AG20443 (cell line): ENCODE measurements around the gene LRP3.
"Not testable (repeated sequence)": the region's sequence is repeated elsewhere in the genome, so short reads cannot be mapped to it uniquely, and the experiment has no call there.

Experiments
- DNase-seq: peaks from one replicate; pipeline ENCODE4 v3.0.0; 2012; ENCODE audit warnings: low spot score, mixed read lengths

The LRP3 gene

DNA sequence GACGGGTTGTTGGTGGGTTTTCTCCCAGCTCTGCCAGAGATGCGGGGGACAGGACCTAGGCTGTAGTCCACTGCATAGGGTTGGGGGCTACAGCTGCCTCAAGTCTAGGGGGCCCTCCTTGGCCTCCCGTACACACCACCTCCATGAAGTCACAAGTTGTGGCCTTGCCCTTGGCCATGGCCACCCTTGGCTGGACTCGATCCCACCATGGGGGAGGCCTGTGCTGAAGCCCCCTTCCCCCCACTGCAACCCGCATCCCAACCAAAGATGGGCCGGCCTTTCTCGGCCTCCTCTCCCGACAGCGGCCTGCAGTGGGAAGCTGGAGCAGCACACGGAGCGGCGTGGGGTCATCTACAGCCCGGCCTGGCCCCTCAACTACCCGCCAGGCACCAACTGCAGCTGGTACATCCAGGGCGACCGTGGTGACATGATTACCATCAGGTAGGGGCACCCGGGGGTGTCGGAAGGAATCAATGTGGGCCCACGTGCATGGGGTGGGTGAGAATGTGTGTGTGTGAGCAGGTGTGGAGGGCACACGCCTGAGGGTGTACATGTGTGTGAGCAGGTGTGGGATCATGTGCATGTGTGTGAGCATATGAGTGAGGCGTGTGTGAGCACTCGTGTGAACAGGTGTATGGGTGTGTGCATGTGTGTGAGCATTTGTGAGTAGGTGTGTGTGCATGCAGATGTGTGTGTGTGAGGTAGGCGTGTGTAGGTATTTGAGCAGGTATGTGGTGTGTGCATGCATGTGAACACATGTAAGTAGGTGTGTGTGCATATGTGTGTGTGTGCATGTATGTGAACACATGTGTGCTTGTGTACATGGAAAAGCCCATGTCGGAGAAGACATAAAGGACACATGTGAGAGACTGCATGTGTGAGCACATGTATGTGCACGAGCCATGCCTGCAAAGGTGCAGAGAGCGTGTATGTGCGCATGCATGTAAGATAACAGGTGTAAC, 8.7 kb downstream of the LRP3 start:
- DNase-seq = no peak

DNA sequence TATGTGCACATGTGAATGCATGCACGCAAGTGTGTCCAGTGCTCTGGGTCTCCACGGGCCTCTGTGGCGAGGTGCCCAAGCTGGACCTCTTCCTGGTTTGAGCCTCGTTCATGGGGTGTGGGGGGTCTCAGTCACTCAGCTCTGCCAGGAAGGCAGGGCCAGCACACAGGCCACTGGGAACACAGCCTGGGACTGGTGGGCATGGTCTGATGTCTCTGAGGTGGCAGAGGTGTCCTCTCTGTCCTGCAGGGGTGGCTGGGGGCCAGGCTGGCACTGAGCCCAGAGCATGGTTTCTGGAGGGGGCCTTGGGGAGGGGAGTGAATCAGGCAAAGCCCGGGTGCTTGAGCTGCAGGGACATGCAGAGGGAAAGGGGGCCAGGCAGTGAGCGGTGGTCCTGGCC, 9.4 kb downstream of the LRP3 start:
- no peak for DNase-seq

DNA sequence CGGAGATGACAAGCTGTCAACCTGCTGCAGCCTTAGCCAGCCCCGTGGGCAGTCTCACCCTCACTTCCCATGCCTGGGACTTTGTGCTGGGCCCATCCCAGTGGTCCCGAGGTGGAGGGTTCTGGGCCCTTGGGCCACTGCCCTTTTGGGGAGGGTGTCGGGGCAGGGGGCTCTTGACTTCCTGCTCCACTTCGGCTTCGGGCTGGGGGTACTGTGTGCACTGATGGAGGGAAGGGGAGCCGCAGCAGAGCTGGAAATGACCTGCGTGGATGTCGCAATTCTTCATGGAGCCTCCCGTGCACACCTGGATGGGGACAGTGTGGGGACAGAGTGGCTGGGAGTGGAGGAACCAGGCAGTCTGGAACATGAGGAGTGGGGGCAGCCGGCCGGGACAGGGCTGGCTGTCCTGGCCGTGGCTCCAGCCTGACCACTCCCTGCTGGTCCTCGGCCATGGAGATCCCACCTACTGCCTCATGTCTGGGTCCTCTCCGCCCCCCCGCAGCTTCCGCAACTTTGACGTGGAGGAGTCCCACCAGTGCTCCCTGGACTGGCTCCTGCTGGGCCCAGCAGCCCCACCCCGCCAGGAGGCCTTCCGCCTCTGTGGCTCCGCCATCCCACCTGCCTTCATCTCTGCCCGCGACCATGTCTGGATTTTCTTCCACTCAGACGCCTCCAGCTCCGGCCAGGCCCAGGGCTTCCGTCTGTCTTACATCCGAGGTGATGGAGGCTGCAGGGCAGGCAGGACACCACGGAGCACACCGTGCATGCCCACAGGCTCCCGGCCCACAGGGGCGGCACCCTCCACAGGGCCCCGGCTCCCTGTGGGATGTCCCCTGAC, 10.2 kb downstream of the LRP3 start:
- DNase-seq = no peak

DNA sequence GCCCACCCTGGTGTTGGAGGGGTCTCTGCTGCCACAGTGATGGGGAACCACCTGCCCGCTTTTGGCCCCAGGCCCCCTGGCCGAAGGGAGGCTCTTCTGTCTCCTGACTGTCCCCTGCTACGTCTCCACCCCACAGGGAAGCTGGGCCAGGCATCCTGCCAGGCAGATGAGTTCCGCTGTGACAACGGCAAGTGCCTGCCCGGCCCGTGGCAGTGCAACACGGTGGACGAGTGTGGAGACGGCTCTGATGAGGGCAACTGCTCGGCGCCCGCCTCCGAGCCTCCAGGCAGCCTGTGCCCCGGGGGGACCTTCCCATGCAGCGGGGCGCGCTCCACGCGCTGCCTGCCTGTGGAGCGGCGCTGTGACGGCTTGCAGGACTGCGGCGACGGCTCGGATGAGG, 11.0 kb downstream of the LRP3 start:
- no peak for DNase-seq

DNA sequence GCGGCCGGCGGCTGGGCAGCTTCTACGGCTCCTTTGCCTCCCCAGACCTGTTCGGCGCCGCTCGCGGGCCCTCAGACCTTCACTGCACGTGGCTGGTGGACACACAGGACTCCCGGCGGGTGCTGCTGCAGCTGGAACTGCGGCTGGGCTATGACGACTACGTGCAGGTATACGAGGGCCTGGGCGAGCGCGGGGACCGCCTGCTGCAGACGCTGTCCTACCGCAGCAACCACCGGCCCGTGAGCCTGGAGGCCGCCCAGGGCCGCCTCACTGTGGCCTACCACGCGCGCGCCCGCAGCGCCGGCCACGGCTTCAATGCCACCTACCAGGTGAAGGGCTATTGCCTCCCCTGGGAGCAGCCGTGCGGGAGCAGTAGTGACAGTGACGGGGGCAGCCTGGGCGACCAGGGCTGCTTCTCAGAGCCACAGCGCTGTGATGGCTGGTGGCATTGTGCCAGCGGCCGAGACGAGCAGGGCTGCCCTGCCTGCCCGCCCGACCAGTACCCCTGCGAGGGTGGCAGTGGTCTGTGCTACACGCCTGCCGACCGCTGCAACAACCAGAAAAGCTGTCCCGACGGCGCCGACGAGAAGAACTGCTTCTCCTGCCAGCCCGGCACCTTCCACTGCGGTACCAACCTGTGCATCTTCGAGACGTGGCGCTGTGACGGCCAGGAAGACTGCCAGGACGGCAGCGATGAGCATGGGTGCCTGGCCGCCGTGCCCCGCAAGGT, 11.6 kb downstream of the LRP3 start:
- no peak for DNase-seq

DNA sequence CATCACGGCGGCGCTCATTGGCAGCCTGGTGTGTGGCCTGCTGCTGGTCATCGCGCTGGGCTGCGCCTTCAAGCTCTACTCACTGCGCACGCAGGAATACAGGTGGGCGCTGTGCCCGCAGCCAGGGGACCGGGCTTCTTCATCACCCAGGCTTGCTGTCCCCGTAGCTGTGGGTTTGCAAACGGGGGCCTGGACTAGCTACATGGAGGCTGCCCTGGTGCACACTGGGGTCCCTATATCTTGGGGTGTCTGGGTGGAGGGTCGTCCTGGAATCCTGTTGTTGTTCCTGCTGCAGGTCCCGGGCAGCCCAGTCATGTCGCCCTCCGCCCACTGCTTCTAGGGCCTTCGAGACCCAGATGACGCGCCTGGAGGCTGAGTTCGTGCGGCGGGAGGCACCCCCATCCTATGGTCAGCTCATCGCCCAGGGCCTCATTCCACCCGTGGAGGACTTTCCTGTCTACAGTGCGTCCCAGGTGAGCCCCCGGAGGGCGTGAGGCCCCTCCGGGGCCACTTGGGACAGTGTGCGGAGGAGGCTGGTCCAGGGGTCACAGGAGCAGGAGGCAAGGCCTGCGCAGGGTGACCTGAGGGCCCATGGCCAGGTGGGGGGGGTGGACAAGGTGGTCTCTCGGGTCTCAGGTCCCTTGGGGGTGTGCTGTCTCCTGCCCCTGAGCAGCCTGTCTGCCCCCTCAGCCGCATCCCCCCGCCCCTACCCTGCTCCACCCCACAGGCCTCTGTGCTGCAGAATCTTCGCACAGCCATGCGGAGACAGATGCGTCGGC, 12.3 kb downstream of the LRP3 start:
- no peak for DNase-seq

DNA sequence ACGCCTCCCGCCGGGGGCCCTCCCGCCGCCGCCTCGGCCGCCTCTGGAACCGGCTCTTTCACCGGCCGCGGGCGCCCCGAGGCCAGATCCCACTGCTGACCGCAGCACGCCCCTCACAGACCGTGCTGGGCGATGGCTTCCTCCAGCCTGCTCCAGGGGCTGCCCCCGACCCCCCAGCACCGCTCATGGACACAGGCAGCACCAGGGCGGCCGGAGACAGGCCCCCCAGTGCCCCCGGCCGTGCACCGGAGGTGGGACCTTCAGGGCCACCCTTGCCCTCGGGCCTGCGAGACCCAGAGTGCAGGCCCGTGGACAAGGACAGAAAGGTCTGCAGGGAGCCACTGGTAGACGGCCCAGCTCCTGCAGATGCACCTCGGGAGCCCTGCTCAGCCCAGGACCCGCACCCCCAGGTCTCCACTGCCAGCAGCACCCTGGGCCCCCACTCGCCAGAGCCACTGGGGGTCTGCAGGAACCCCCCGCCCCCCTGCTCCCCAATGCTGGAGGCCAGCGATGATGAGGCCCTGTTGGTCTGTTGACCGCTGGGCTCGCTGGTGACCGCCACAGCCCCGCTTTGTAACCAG, 13.0 kb downstream of the LRP3 start:
- no peak for DNase-seq

DNA sequence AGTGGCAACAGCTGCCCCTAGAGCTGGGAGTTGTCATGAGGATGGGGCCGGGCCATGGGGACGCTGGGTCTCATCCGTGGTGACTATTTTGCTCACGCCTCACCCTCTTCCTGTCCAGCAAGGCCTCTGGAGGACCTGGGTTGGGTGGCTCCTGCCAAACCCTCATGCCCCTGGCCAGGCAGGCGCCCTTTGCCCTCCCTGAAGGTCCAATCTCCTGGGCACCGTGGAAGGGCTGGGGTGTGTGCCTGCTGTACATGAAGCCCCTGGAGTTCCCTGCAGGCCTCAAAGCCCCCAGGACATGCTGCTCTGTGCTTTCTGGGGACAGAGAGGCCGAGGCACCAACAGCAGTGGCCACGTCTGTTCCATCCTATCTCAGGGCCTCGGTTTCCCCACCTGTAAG, 13.8 kb downstream of the LRP3 start:
- no peak for DNase-seq

DNA sequence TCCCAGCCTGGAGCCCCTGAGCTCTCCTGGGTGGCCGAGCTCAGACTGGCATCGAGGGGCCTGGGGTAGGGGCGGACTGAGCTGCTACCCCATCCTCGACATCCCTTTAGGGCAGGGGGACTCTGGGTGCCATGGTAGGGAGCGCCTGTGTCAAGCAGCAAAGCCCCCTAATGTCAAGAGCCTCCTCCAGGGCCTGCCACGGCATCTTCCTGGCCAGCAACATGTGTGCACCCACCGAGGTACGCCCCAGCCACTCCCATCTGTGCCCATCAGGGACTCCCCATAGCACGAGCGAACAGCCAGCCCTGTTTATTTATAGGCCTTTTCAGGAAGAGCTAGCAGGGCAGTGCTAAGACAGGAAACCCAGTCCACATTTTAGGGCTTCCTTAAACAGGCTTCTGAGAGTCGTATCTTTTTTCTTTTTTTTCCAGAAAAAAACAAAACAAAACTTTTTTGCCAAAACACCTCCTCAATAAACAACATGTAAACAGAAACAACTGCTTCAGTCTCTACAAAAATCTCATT, 14.3 kb downstream of the LRP3 start:
- DNase-seq = no peak

DNA sequence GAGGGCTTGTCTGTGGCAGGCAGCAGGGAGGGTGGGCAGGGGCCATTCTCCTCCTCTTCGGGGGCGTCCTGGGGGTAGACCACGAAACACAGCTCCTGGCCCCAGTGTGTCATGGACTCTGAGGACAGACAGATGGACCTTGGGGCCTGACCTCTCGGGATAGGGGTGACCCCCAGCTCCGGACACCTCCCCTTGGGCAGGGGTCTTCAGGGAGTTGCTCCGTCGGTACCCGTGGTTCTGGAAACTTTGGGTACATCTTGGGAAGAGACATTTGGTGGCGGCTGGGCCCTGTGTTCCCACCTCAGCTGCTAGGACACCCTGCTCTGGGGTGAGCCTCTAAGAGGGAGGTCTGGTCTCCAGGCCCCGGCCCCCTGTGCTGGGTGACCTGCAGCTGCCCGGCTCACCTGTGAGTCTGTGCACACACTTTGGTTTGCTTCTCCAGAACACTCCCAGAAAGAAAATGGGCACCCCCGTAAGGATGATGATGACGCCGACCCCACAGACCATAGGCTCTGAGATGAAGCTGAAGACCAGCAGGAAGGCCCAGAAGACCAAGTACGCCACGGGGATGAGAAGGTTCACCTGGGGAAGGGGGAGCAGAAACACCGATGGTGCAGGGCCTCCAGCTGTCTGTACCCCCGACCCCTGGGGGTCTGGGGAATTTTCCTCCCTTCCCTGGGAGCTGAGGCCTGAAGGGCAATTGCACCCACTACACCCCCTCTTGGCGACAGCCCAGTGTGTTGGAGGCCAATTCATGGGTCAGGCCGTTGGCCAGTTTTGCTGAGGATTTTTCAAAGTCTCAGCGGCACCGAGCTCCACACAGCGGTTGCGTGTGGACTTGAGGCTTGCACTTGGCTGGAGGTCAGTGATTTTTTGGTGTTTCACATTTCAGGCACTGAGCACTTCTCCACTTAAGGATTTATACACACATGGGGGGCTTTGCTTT, 15.0 kb downstream of the LRP3 start:
- no peak for DNase-seq

DNA sequence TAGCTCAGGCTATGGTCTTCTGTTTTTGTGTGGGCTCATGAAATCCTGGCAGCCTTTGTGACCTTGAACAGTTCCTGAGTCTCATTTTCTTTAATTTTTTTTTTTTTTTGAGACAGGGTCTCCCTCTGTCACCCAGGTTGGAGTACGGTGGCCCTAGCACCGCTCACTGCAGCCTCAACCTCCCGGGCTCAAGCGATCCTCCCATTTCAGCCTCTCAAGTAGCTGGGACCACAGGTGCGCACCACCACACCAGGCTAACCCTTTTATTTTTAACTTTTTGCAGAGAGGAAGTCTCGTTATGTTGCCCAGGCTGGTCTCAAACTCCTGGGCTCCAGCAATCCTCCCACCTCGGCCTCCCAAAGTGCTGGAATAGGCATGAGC, 15.7 kb downstream of the LRP3 start:
- not testable (repeated sequence) for DNase-seq

DNA sequence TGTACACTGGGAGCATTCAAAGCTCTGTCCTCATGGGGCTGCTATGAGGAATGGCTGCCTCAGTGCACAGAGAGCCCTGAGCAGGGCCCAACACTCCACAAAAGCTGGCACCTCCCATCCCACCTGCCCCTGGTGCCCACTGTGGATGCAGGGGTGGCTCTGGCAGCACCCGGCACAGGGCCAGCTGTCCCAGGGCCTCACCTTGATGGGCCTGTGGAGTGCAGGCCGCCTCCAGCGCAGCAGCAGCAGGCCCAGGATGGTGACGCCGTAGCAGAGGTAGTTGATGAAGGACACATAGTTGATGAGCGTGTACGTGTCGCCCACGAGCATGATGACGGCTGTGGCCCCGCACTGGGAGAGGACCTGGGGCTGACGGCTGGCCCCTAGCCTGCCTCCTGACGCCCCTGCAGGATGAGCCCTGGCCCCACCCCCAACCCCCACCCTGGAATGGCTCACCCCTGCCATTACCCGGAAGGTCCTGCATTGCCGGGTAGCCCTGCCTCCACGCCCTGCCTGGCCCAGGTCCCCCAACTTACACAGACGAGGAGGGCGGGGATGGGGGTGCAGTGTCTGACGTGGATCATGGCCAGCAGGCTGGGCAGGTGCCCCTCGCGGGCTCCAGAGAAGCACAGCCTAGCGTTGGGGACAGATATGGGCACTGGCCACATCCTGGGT, 16.3 kb downstream of the LRP3 start:
- no peak for DNase-seq

DNA sequence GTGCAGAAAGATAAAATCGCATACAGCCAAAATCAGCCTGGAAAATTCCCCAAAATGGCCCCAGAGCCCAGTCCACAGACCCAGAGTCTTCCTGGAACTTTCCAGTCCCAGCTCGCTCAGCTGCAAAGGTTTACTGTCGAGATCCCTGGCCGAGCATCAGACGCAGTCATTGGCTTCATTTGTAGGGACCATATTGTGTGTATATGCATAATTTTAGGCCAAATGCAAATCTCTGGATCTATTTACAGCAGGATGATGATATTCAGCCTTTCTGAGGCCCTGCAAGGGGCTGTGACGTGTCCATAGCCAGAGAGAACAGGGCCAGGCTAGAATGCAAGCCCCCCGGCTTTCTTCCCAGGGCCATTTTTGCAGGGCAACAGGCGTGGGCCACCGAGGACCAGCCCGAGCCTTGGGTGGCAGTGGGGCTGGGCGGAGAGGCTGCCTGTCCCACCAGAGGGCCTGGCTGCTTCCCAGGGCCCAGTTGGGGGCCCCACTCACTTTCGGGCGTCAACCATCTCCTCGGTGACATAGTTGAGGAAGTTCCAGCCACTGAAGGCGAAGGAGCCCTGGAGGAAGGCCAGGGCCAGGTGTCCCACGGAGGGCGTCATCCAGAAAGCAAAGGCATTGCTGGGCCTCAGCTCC, 17.8 kb downstream of the LRP3 start:
- DNase-seq = no peak

DNA sequence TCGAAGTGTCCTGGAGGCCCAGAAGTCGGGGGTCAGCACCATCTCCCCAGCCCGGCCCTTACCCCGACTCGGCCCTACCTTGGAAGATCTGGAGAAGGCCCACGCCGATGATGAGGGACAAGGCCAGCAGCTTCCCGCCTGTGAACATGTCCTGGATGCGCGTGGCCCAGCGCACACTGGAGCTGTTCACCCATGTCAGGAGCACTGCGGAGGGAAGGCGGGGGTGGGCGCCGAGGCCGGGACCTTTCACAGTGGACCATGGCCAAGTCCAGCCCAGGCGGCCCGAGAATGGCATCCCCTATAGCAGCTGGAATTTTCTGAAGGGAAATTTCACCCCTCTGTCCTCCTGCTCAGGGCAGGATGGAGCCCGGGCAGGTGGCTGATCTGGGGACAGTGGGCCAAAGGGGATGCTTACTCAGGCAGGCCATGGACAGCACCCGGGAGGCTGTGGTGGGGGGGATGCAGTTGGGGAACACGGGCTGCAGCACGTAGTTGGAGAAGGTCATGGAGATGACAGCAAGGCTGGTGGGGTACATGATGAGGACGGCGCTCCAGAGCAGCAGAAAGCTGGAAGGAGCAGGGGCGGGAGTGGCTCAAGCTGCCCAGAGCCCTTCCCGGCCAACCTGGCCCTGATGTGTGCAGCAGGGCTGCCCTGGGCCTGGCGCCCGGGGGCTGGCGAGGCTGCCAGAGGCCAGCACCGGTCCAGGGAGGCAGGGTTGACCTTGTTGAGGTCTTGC, 18.5 kb downstream of the LRP3 start:
- no peak for DNase-seq

DNA sequence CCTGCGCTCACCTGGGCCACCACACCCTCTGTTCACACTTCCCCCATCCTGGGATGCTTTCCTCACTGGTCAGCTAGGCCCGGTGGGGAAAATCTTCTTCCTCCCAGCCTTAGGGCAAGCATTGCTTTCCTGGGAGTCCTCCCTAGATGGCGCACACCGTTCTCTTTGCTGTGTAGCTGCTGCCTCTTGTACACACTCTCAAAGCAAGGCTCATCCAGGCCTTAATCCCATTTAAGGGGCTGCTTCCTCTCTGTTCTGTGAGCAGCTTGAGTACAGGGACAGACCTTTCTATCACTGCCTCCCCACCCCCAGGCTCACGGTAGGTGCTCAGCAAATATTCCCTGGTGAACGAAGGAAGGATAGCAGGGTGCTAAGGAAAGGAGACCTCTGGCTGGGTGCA, 20.5 kb downstream of the LRP3 start:
- DNase-seq = peak; percentile 57

DNA sequence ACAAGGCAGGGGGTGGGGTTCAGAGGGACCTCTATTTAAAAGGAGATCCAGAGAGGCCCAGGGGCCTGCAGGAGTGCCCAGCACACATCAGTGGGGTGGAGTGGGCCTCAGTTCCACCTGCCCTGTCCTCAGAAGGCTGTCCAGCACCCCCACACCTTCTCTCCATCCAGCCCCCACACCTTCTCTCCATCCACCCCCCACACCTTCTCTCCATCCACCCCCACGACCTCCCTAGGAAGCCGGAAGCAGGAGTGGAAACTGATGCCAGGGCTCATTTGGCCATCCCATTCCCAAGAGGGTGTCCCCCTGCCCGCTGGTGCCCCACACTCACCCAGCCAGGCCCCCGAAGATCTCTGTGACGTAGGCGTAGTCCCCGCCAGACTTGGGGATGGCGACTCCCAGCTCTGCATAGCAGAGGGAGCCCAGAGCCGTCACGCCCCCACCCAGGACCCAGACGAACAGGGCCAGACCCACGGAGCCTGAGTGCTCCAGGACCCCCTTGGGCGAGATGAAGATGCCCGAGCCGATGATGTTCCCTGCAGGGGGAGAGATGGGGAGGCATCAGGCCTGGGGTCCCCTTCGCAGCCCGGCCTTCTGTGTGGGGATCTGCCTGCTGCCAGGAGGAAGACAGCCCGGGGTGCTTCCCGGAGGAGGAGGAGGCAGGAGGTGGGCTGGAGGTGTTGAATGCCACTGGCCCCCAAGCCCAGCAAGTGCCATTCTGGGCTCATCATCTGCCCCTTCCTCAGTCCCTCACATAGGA, 21.5 kb downstream of the LRP3 start:
- DNase-seq = no peak

DNA sequence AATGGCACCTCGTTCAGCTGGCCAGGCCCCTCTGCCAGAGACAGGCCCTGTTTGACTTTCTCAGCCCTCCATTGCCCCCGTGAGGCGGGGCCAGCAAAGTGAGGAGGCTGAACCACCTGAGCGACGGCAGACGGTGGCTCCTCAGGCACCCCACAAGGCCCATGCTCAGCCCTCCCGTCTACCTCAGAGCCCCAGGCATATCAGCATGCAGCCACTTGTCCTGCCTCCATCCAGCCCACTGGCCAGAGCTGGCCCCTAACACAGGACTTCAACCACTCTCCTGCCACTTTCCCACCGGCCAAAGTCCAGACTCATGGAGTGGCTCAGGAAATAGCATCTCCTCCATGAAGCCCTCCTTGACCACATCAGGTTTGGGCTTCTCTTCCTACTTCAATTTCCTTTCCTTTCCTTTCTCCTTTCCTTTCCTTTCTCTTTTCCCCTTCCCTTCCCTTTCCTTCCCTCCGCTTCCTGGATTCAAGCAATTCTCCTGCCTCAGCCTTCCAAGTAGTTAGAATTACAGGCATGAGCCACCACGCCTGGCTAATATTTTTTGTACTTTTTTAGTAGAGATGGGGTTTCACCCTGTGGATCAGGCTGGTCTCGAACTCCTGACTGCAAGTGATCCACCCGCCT, 22.2 kb downstream of the LRP3 start:
- no peak for DNase-seq
